Activated naive CD4-positive, alpha-beta T cell treated with anti-CD3 and anti-CD28 coated beads, Interleukin-2, amount 50 U/mL, for 16 hours (primary cell): ENCODE results near the gene HECTD4.
"Not testable (repeated sequence)": the region's sequence is repeated elsewhere in the genome, so short reads cannot be mapped to it uniquely, and the experiment has no call there.

Experiments
- DNase-seq: peaks from one replicate; pipeline ENCODE4 v3.0.0-alpha.2; 2020

HECTD4 gene

DNA sequence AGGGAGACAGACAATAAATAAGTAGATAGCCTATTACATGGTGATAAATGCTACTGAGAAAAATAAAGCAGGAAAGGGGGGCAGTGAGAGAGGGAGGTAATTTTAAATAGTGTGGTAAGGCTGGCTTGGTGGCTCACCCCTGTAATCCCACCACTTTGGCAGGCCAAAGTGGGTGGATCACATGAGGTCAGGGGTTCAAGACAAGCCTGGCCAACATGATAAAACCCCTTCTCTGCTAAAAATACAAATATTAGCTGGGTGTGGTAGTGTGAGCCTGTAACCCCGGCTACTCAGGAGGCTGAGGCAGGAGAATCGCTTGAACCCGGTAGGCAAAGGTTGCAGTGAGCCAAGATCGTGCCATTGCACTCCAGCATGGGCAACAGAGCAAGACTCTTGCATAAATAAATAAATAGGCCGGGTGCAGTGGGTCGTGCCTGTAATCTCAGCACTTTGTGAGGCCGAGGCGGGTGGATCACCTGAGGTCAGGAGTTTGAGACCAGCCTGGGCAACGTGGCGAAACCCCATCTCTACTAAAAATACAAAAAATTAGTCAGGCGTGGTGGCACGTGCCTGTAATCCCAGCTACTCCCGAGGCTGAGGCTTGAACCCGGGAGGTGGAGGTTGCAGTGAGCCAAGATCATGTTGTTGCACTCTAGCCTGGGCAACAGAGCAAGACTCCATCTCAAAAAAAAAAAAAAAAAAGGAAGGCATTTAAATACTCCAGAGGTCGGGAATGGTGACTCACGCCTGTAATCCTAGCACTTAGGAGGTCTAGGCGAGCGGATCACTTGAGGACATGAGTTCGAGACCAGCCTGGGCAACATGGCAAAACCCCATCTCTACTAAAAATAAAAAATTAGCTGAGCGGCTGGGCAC is 271.2 kb downstream of the HECTD4 start:
- DNase-seq: not testable (repeated sequence)
